ENCODE data around the gene PACSIN2. TPM values are rescaled to one million over a fixed set of nuclear protein-coding genes. Genes with fewer than 3 reads are reported as not detected.

The PACSIN2 gene
- total and polyA plus RNA-seq, 10 of the 15 experiments (the other 5 are each of a cell fraction or from before 2014, with no cell fraction given): 0.93 to 78.7 (median 46.8) TPM

DNA sequence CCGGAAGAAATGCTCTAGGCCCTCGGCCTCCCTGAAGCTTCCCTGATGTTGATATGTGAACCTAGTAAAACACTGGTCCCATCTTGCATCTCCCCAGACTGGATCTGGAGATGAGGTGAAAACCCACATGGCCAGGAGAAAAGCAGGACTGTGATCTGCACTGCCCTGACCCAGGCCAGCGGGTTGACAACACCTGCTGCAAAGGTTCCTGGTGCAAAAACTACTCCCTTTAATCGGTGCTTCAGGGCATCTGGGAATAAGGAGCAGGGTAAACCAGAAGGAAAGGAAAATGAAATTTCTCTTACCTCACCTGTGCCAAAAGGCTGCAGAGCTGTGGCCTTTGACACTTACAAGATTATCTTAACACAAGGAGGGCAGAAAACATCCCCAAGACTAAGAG is 30.6 kb downstream of the PACSIN2 start:
- no peaks in the 10 kb centered on the region for H3K4me1 ChIP-seq (ENCODE audit: control insufficient read depth, insufficient read depth, low read length)
- peaks cover 49% of the 10 kb centered on the region for H3K79me2 ChIP-seq (ENCODE audit: control insufficient read depth, insufficient read depth, low read length)
- ATAC-seq (no peak), DNase-seq (ENCODE audit: low read depth, low spot score) (no peak), FAIRE-seq (no peak)
- ChIA-PET SMC1A (ENCODE audit: uncharacterized antibody, unreplicated experiment) (interaction anchor here (0.7 kb wide), 1 partner anchor 329 kb away, joined by 3 read pairs; no protein-coding TSS in a partner anchor), CTCF (interaction anchor here (0.6 kb wide), 1 partner anchor 50 kb away, joined by 3 read pairs; no protein-coding TSS in a partner anchor), POLR2A (interaction anchor here (0.5 to 1.4 kb wide), 4 partner anchors 11 to 45 kb away, joined by 3 to 5 read pairs (median 4); no protein-coding TSS in a partner anchor), RAD21 (ENCODE audit: unreplicated experiment) (no interaction called here)
- no peaks in the 10 kb centered on the region for H3K27me3 ChIP-seq (replicated peaks in 1 of 2; ENCODE audit: control insufficient read depth in 2 of 2, insufficient read depth in 2 of 2, low read length in 1 of 2)
- in situ Hi-C loops (cut with MboI) (no loop called here), intact Hi-C loops (cut with micrococcal nuclease; ENCODE audit: unreplicated experiment) (no loop called here)
- no peak overlapping the region for H2AFZ ChIP-seq (ENCODE audit: control insufficient read depth, low read depth, low read length)
- no peak overlapping the region for H3K4me2 ChIP-seq (ENCODE audit: control insufficient read depth, insufficient read depth)
- BruUV-seq (replicated peaks): no TSS peak
- H4K20me1 ChIP-seq (ENCODE audit: control insufficient read depth, insufficient read depth): no peaks in the 10 kb centered on the region
- H3K4me3 ChIP-seq: no peak overlapping the region
- no peak overlapping the region for H3K9ac ChIP-seq (ENCODE audit: control insufficient read depth, insufficient read depth, low read length)
- H3K9me3 ChIP-seq (replicated peaks; ENCODE audit: control insufficient read depth, insufficient read depth, low read length): no peaks in the 10 kb centered on the region
- TF ChIP-seq ETV6 (conservative IDR thresholded peaks at IDR 0.05 in 1 of 2, IDR thresholded peaks at IDR 0.05 in 1 of 2; ENCODE audit: borderline replicate concordance in 1 of 2, low read depth in 1 of 2) (no peak), TCF12 (IDR thresholded peaks at IDR 0.05; ENCODE audit: low read depth, low read length) (no peak), IKZF1 (conservative IDR thresholded peaks at IDR 0.05) (no peak), LARP7 (IDR thresholded peaks at IDR 0.05) (no peak), TCF7 (IDR thresholded peaks at IDR 0.05; ENCODE audit: borderline replicate concordance) (no peak), HDAC6 (IDR thresholded peaks at IDR 0.05; ENCODE audit: unreplicated experiment) (no peak), DPF2 (IDR thresholded peaks at IDR 0.05) (no peak), MEF2A (IDR thresholded peaks at IDR 0.05; ENCODE audit: insufficient read depth, low read depth, low read length) (no peak), KLF5 (IDR thresholded peaks at IDR 0.05; ENCODE audit: partially characterized antibody) (no peak), POU2F2 (IDR thresholded peaks at IDR 0.05; ENCODE audit: borderline replicate concordance, low read depth, low read length) (no peak), EZH2 (IDR thresholded peaks at IDR 0.05; ENCODE audit: borderline replicate concordance, control insufficient read depth, low read depth, low read length) (no peak), ZNF622 (IDR thresholded peaks at IDR 0.05) (no peak), CHD1 (IDR thresholded peaks at IDR 0.05; ENCODE audit: low read depth, low read length) (no peak), FOXM1 (IDR thresholded peaks at IDR 0.05; ENCODE audit: low read depth, low read length) (no peak), WRNIP1 (IDR thresholded peaks at IDR 0.05; ENCODE audit: borderline replicate concordance, low read depth, low read length) (no peak), SIN3A (IDR thresholded peaks at IDR 0.05; ENCODE audit: low read depth, low read length) (no peak), NR2F1 (conservative IDR thresholded peaks at IDR 0.05) (no peak)
- TF ChIP-seq, protein P1, sequence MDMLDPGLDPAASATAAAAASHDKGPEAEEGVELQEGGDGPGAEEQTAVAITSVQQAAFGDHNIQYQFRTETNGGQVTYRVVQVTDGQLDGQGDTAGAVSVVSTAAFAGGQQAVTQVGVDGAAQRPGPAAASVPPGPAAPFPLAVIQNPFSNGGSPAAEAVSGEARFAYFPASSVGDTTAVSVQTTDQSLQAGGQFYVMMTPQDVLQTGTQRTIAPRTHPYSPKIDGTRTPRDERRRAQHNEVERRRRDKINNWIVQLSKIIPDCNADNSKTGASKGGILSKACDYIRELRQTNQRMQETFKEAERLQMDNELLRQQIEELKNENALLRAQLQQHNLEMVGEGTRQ (IDR thresholded peaks at IDR 0.05; ENCODE audit: borderline replicate concordance, low read depth, low read length): no peak
- TF ChIP-seq, protein P2, sequence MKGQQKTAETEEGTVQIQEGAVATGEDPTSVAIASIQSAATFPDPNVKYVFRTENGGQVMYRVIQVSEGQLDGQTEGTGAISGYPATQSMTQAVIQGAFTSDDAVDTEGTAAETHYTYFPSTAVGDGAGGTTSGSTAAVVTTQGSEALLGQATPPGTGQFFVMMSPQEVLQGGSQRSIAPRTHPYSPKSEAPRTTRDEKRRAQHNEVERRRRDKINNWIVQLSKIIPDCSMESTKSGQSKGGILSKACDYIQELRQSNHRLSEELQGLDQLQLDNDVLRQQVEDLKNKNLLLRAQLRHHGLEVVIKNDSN (IDR thresholded peaks at IDR 0.05; ENCODE audit: borderline replicate concordance, extremely low read length, insufficient read depth, low read depth, low read length): no peak
- TF ChIP-seq, protein P3, sequence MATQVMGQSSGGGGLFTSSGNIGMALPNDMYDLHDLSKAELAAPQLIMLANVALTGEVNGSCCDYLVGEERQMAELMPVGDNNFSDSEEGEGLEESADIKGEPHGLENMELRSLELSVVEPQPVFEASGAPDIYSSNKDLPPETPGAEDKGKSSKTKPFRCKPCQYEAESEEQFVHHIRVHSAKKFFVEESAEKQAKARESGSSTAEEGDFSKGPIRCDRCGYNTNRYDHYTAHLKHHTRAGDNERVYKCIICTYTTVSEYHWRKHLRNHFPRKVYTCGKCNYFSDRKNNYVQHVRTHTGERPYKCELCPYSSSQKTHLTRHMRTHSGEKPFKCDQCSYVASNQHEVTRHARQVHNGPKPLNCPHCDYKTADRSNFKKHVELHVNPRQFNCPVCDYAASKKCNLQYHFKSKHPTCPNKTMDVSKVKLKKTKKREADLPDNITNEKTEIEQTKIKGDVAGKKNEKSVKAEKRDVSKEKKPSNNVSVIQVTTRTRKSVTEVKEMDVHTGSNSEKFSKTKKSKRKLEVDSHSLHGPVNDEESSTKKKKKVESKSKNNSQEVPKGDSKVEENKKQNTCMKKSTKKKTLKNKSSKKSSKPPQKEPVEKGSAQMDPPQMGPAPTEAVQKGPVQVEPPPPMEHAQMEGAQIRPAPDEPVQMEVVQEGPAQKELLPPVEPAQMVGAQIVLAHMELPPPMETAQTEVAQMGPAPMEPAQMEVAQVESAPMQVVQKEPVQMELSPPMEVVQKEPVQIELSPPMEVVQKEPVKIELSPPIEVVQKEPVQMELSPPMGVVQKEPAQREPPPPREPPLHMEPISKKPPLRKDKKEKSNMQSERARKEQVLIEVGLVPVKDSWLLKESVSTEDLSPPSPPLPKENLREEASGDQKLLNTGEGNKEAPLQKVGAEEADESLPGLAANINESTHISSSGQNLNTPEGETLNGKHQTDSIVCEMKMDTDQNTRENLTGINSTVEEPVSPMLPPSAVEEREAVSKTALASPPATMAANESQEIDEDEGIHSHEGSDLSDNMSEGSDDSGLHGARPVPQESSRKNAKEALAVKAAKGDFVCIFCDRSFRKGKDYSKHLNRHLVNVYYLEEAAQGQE (IDR thresholded peaks at IDR 0.05; ENCODE audit: low read depth, low read length): no peak
- WGBS (ENCODE audit: insufficient coverage, insufficient replicate concordance, low lambda C conversion rate, missing lambda C conversion rate): 98% methylated on average over 4 of the region's 4 CpGs
- no peak overlapping the region for H3K27ac ChIP-seq (ENCODE audit: control insufficient read depth, insufficient read depth)
- H3K36me3 ChIP-seq (ENCODE audit: control insufficient read depth in 2 of 2, insufficient read depth in 2 of 2, low read length in 1 of 2): no peaks in the 10 kb centered on the region

All from GM12878 (cell line).